Measurements from ENCODE around the gene CPNE5. TPM values are rescaled to one million over a fixed set of nuclear protein-coding genes. Genes with fewer than 3 reads are reported as not detected.

Gene CPNE5
- total and polyA plus RNA-seq, 9 of the 15 experiments (the other 6 are each of a cell fraction or from before 2014, with no cell fraction given), result 0.14 to 1.0 (median 0.46) TPM; not detected in 2

- TF ChIP-seq CBX2 (IDR thresholded peaks at IDR 0.05; ENCODE audit: insufficient read depth, low read length, poor library complexity, severe bottlenecking) (no peak), REST (IDR thresholded peaks at IDR 0.05; ENCODE audit: borderline replicate concordance) (peak; percentile 94), REST (CRISPR knock-in tag; IDR thresholded peaks at IDR 0.05; ENCODE audit: low read depth) (no peak), KDM1A (IDR thresholded peaks at IDR 0.05) (0 out of 4 replicates have a peak, but pooled peaks of 1 of the 2 experiments have one; percentile 9), GATA2 (CRISPR knock-in tag; IDR thresholded peaks at IDR 0.05) (peak; percentile 62; the same call in 1 of the 2 replicates), MYBL2 (IDR thresholded peaks at IDR 0.05; ENCODE audit: low read depth) (no peak), MYBL2 (CRISPR knock-in tag; IDR thresholded peaks at IDR 0.05; ENCODE audit: borderline replicate concordance) (no peak), CHD1 (IDR thresholded peaks at IDR 0.05; ENCODE audit: low read length) (no peak), ZSCAN29 (IDR thresholded peaks at IDR 0.05) (no peak), RREB1 (CRISPR knock-in tag; IDR thresholded peaks at IDR 0.05) (peak; percentile 81; the same call in 1 of the 2 replicates), ZKSCAN1 (IDR thresholded peaks at IDR 0.05; ENCODE audit: low read depth, low read length) (0 out of 2 replicates have a peak, but pooled peaks have one; percentile 50), BRD9 (IDR thresholded peaks at IDR 0.05; ENCODE audit: low read depth, partially characterized antibody) (no peak)
These were observed 73.4 kb downstream of the CPNE5 start (continued) for GRCh38 chr6:36765594-36766398.
